Right cardiac atrium (tissue), 5 donors: Measurements from ENCODE around the gene NFRKB. TPM values are rescaled to one million over a fixed set of nuclear protein-coding genes. Genes with fewer than 3 reads are reported as not detected.
"Not testable (repeated sequence)": the region's sequence is repeated elsewhere in the genome, so short reads cannot be mapped to it uniquely, and the experiment has no call there.

ENCODE experiments used
- ATAC-seq, 2 donors: fragments of 200-7000 bp; cut with Tn5 transposase; one replicate each; pipeline versions ENCODE4 v1.8.0 to v1.9.1; 2020; ENCODE audit warnings: moderate library complexity in 2 of 2, mild to moderate bottlenecking in 1 of 2
- DNase-seq, 3 donors: peaks; one replicate each; pipeline ENCODE4 v3.0.0-alpha.2; 2020
- H3K27ac ChIP-seq: one replicate; pipeline ENCODE4 v1.5.1; 2013; ENCODE audit warnings: mild to moderate bottlenecking, low read length, control low read depth, moderate library complexity
- H3K27me3 ChIP-seq: one replicate; pipeline ENCODE4 v1.6.1; 2013; ENCODE audit not compliant: control insufficient read depth, insufficient read depth
- H3K4me1 ChIP-seq: one replicate; pipeline ENCODE4 v1.6.1; 2013; ENCODE audit warnings: low read length; ENCODE audit not compliant: control insufficient read depth, insufficient read depth
- H3K4me3 ChIP-seq: one replicate; pipeline ENCODE4 v1.5.1; 2013; ENCODE audit warnings: low read length, control low read depth
- H3K9me3 ChIP-seq: one replicate; pipeline ENCODE4 v1.6.1; 2013; ENCODE audit warnings: low read length; ENCODE audit not compliant: control insufficient read depth
- WGBS: extraction: QIAGEN DNeasy Blood & Tissue Kit; methylation state at CpG from one replicate; pipeline ENCODE4 v1.1.7; 2013; 5-methylcytosine and 5-hydroxymethylcytosine counted together
- intact Hi-C, 4 donors: fragments of 100-400 bp; cut with DNase I; formaldehyde crosslinking; loops; one replicate each; pipeline versions ENCODE4 v1.11.0 to v1.14.0; 2022 to 2023
- polyA plus RNA-seq: library from polyadenylated mRNA; stranded (reverse); fragments of 200-250 nt; gene quantifications from one replicate; pipeline ENCODE4 v1.2.3, GENCODE V29; 2013
- total RNA-seq, 4 donors: library from RNA; stranded (reverse); fragmentation: NEBNext Ultra II Directional; extraction: Animal tissue kit (Norgen Biotek cat#: 25700); gene quantifications; one replicate each; pipeline ENCODE4 v1.2.1, GENCODE V29; 2021
- donor health status: healthy with polysubstance abuse.
- donor health status: DM: no; HTN: yes; CAD: no.
- donor health status: DM: no; HTN: no; CAD: no.
- donor health status: DM: no; HTN: yes; CAD: no; lungs with severe emphysema.
- donor health status: DM: yes; HTN: yes; CAD: no.

The NFRKB gene
- total and polyA plus RNA-seq, 5 donors = 4.2 to 11.7 (median 9.7) TPM

DNA sequence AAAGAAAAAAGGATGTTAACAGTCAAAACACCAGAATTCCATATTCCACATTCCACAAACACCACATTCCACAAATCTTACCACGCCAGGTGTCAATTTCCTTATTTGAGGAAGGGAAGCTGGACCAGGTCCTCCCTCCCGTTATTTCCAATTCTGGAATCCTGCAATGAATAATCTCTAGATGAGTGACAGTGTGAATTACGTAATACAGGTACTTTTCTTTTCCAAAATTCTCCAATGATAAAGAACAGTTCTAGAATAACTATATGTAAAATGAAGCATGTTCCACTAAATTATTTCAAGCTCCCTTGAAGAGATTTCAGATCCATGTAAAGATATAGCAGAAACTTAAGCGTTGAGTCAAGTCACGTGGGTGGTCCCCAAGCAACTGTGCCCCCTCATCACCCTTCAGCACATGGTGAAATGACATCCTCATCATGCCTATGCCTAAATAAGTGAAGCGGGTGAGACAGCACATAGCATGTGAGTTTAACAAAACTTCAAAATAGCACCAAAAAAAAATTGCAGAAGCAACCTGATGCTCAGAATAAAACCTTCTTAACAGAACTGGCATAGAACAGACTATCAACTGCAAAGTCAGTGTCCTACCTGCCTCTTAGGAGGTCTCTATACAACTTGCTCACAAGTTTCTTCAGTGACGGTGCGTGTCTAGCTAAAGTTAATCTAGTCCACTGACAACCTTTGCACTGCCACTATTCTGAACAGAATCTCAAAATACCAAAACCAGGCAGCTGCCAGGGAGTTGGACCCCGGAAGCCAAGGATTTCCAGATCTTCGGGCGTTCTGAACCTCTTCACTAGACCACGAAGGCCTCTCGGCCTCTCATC, 876 bp downstream of the NFRKB start:
- Histone ChIP-seq H3K9me3 (no peaks in the 10 kb centered on the region), H3K27me3 (no peaks in the 10 kb centered on the region), H3K27ac (no peak overlapping the region), H3K4me1 (no peaks in the 10 kb centered on the region), H3K4me3 (peak overlapping the region; percentile 93)
- ATAC-seq = peak in 1 of 2 donors; percentile 7
- WGBS = 27% methylated on average over 13 of the region's 13 CpGs
- intact Hi-C loops = no loop called here
- DNase-seq = no peak

DNA sequence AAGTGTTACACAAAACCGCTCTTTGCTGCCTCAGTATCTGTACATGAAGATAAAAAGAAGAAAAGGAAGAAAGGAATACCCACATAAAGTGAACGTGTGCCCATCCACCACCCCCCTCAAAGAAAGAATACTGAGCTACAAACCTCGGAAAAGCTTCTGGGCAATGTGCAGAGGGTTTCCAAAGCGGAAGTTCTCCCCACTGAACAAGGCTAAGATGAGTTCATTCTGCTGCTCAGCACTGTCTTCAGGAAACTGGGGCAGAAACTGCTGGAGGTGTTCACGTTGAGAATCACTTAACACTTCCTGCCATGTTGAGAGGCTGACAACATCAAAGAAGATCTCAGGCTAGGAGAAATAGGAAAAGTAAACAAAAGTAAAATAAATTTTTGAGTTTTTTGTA, 6.9 kb downstream of the NFRKB start:
- Histone ChIP-seq H3K27ac (no peak overlapping the region), H3K4me3 (no peak overlapping the region), H3K4me1 (no peaks in the 10 kb centered on the region), H3K9me3 (no peaks in the 10 kb centered on the region), H3K27me3 (no peaks in the 10 kb centered on the region)
- WGBS = 79% methylated on average over 5 of the region's 5 CpGs
- intact Hi-C loops = no loop called here
- no peak for DNase-seq
- ATAC-seq = no peak

DNA sequence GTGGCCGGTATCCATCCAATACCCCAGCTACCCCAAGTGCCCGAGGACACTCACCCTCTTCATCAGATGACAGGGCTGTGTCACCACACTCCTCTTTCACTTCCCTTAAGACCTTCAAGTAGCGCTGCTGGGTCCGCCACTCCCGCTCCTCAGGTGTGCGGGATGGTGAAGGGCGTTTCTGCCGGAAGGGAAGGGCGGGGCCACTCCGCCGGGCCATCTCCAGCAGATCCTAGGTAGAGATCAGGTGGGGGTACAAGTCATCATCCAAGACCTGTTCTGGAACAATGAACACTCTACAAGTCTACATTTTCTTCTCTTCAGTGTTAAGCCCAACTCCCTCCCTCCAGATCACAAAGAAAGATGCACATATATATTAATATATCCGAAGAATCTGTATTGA, 10.0 kb downstream of the NFRKB start:
- DNase-seq = no peak
- Histone ChIP-seq H3K4me1 (no peaks in the 10 kb centered on the region), H3K4me3 (no peak overlapping the region), H3K9me3 (no peaks in the 10 kb centered on the region), H3K27ac (no peak overlapping the region), H3K27me3 (no peaks in the 10 kb centered on the region)
- WGBS = 96% methylated on average over 12 of the region's 12 CpGs
- no peak for ATAC-seq
- intact Hi-C loops = no loop called here

- Histone ChIP-seq H3K27ac (no peak overlapping the region), H3K9me3 (no peaks in the 10 kb centered on the region), H3K4me1 (no peaks in the 10 kb centered on the region), H3K27me3 (no peaks in the 10 kb centered on the region), H3K4me3 (no peak overlapping the region)
- intact Hi-C loops = no loop called here
- DNase-seq = no peak
- no peak for ATAC-seq
- WGBS = 97% methylated on average over 8 of the region's 8 CpGs
Measured at GRCh38 chr11:129884581-129884980, 10.8 kb downstream of the NFRKB start.

GRCh38 chr11:129881570-129882170, 13.7 kb downstream of the NFRKB start:
- intact Hi-C loops = no loop called here
- ATAC-seq = no peak
- no peak overlapping the region for H3K27ac ChIP-seq

GRCh38 chr11:129880311-129880710, 15.1 kb downstream of the NFRKB start:
- no peaks in the 10 kb centered on the region for H3K9me3 ChIP-seq
- whole genome bisulfite sequencing = 96% methylated on average over 3 of the region's 3 CpGs
- H3K27me3 ChIP-seq = no peaks in the 10 kb centered on the region
- H3K4me1 ChIP-seq = no peaks in the 10 kb centered on the region
- intact Hi-C loops = no loop called here
- H3K4me3 ChIP-seq = no peak overlapping the region
- DNase-seq (no peak), ATAC-seq (no peak)
- H3K27ac ChIP-seq = no peak overlapping the region

More at GRCh38 chr11:129881570-129882170, 13.7 kb downstream of the NFRKB start:
- WGBS = 83% methylated on average over 9 of the region's 9 CpGs
- no peak overlapping the region for H3K4me3 ChIP-seq
- DNase-seq = no peak
- H3K4me1 ChIP-seq = no peaks in the 10 kb centered on the region
- no peaks in the 10 kb centered on the region for H3K27me3 ChIP-seq
- H3K9me3 ChIP-seq = no peaks in the 10 kb centered on the region

GRCh38 chr11:129871914-129872313, 23.5 kb downstream of the NFRKB start:
- H3K27ac ChIP-seq = no peak overlapping the region
- no peaks in the 10 kb centered on the region for H3K9me3 ChIP-seq
- 58% methylated on average over 7 of the region's 7 CpGs for WGBS
- H3K27me3 ChIP-seq = no peaks in the 10 kb centered on the region
- no peak overlapping the region for H3K4me3 ChIP-seq
- ATAC-seq (peak in 1 of 2 donors; percentile 40), DNase-seq (no peak)
- H3K4me1 ChIP-seq = no peaks in the 10 kb centered on the region
- intact Hi-C loops = no loop called here

DNA sequence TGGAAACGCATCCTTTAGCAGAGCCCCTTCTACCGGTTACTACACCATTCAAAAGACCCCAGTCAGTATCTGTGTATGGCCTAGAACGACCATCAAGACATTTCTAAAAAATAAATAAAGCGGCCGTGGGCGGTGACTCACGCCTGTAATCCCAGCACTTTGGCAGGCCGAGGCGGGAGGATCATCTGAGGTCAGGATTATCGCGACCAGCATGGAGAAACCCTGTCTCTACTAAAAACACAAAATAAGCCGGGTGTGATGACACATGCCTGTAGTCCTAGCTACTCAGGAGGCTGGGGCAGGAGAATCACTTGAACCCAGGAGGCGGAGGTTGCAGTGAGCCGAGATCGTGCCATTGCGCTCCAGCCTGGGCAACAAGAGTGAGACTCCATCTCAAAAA, 26.8 kb downstream of the NFRKB start:
- H3K4me1 ChIP-seq, H3K4me3 ChIP-seq, ATAC-seq, H3K27me3 ChIP-seq, intact Hi-C loops, DNase-seq, H3K9me3 ChIP-seq, H3K27ac ChIP-seq: not testable (repeated sequence)
- 93% methylated on average over 16 of the region's 16 CpGs for WGBS

GRCh38 chr11:129866311-129866710, 29.1 kb downstream of the NFRKB start:
- intact Hi-C loops = no loop called here
- WGBS = 60% methylated on average over 3 of the region's 3 CpGs
- Histone ChIP-seq H3K4me1 (peaks cover 2% of the 10 kb centered on the region), H3K27me3 (no peaks in the 10 kb centered on the region), H3K27ac (no peak overlapping the region), H3K9me3 (no peaks in the 10 kb centered on the region), H3K4me3 (no peak overlapping the region)
- peak in 1 of 2 donors; percentile 32 for ATAC-seq
- no peak for DNase-seq

- H3K9me3 ChIP-seq = no peaks in the 10 kb centered on the region
- H3K27ac ChIP-seq = no peak overlapping the region
- H3K4me1 ChIP-seq = peaks cover 2% of the 10 kb centered on the region
- intact Hi-C loops = no loop called here
- DNase-seq = no peak
- H3K27me3 ChIP-seq = no peaks in the 10 kb centered on the region
- no peak overlapping the region for H3K4me3 ChIP-seq
- no peak for ATAC-seq
- 87% methylated on average over 4 of the region's 4 CpGs for WGBS
Measured at GRCh38 chr11:129865701-129866100, 29.7 kb downstream of the NFRKB start.

GRCh38 chr11:129864811-129865210, 30.6 kb downstream of the NFRKB start:
- no peak for DNase-seq
- 98% methylated on average over 5 of the region's 5 CpGs for WGBS

More at GRCh38 chr11:129864811-129865210, 30.6 kb downstream of the NFRKB start:
- Histone ChIP-seq H3K9me3 (no peaks in the 10 kb centered on the region), H3K4me1 (peaks cover 2% of the 10 kb centered on the region), H3K4me3 (no peak overlapping the region), H3K27me3 (no peaks in the 10 kb centered on the region), H3K27ac (no peak overlapping the region)
- ATAC-seq = no peak
- intact Hi-C loops = no loop called here
